H1 (cell line): Measurements from ENCODE around the gene SYDE2. TPM values are rescaled to one million over a fixed set of nuclear protein-coding genes. Genes with fewer than 3 reads are reported as not detected.

Source experiments
- CTCF ChIA-PET: fragments of 300-600 bp; sonication (Branson Sonifier 250); formaldehyde crosslinking; loops from one replicate; lab custom pipeline; 2021; ENCODE audit not compliant: partially characterized antibody; lab: Charles Lee
- POLR2A ChIA-PET: fragments of 300-600 bp; sonication (Branson Sonifier 250); formaldehyde crosslinking; loops from one replicate; lab custom pipeline; 2021; ENCODE audit warnings: inconsistent platforms; ENCODE audit not compliant: partially characterized antibody; lab: Charles Lee
- DNase-seq, 2 experiments: peaks; one replicate each; pipeline versions ENCODE4 v3.0.0 to v3.0.0-alpha.2; 2010 to 2022; ENCODE audit warnings: low spot score in 2 of 2, low read depth in 1 of 2, mixed read lengths in 1 of 2
- FAIRE-seq: peaks from 2 replicates; lab custom pipeline; 2011; peaks lifted over from hg19 to GRCh38; lab: Jason Lieb, UNC
- H2AFZ ChIP-seq: 2 replicates; pipeline ENCODE4 v1.8.1; 2012; ENCODE audit warnings: low read length, inconsistent platforms
- H2AK5ac ChIP-seq: 2 replicates; pipeline ENCODE4 v1.6.1; 2013; ENCODE audit warnings: low read depth, low read length
- H2BK120ac ChIP-seq: replicated peaks from 2 replicates; pipeline ENCODE3; 2013; ENCODE audit warnings: low read depth, low read length, inconsistent platforms
- H2BK12ac ChIP-seq: 2 replicates; pipeline ENCODE4 v1.6.1; 2013; ENCODE audit warnings: low read depth, low read length
- H2BK15ac ChIP-seq: 2 replicates; pipeline ENCODE4 v1.6.1; 2013; ENCODE audit warnings: low read length
- H2BK20ac ChIP-seq: 2 replicates; pipeline ENCODE4 v1.6.1; 2013; ENCODE audit warnings: low read length
- H2BK5ac ChIP-seq: 2 replicates; pipeline ENCODE4 v1.6.1; 2013; ENCODE audit warnings: low read depth, low read length
- H3K14ac ChIP-seq: 2 replicates; pipeline ENCODE4 v1.6.1; 2013; ENCODE audit warnings: inconsistent platforms; ENCODE audit not compliant: insufficient read length
- H3K18ac ChIP-seq: 2 replicates; pipeline ENCODE4 v1.6.1; 2013; ENCODE audit warnings: low read length; ENCODE audit errors: extremely low read depth
- H3K23ac ChIP-seq: 2 replicates; pipeline ENCODE4 v1.6.1; 2013; ENCODE audit warnings: inconsistent platforms; ENCODE audit not compliant: insufficient read length
- H3K23me2 ChIP-seq: 2 replicates; pipeline ENCODE4 v1.6.1; 2013; ENCODE audit warnings: low read depth, low read length
- H3K27ac ChIP-seq: 2 replicates; pipeline ENCODE4 v1.6.1; 2011; ENCODE audit warnings: low read depth, low read length, inconsistent platforms
- H3K27me3 ChIP-seq, 4 experiments: replicated peaks in 1 of 4; 1 replicate in 1 of 4; 2 replicates in 3 of 4; pipeline versions ENCODE4 v1.6.1 to v1.8.1; 2011 to 2013; ENCODE audit warnings: low read length in 3 of 4, mild to moderate bottlenecking in 3 of 4, inconsistent platforms in 2 of 4, mixed read lengths in 2 of 4, moderate library complexity in 1 of 4; ENCODE audit not compliant: control insufficient read depth in 3 of 4, insufficient read depth in 3 of 4; ENCODE audit errors: extremely low read depth in 1 of 4
- H3K36me3 ChIP-seq, 4 experiments: 2 replicates each; pipeline versions ENCODE4 v1.6.1 to v1.8.1; 2011 to 2013; ENCODE audit warnings: mild to moderate bottlenecking in 4 of 4, low read length in 3 of 4, moderate library complexity in 2 of 4, control low read depth in 1 of 4, inconsistent platforms in 1 of 4; ENCODE audit not compliant: insufficient read depth in 4 of 4, control insufficient read depth in 2 of 4
- H3K4ac ChIP-seq: replicated peaks from 2 replicates; pipeline ENCODE3; 2013; ENCODE audit warnings: low read length, low read depth, mixed read lengths, inconsistent platforms; ENCODE audit not compliant: insufficient read length
- H3K4me1 ChIP-seq, 4 experiments: replicated peaks in 1 of 4; 1 replicate in 1 of 4; 2 replicates in 3 of 4; pipeline versions ENCODE4 v1.6.1 to v1.8.1; 2011 to 2013; ENCODE audit warnings: low read length in 3 of 4, inconsistent platforms in 2 of 4, mixed read lengths in 1 of 4; ENCODE audit not compliant: insufficient read depth in 4 of 4, control insufficient read depth in 3 of 4
- H3K4me2 ChIP-seq, 2 experiments: 2 replicates each; pipeline versions ENCODE4 v1.6.1 to v1.8.1; 2011 to 2013; ENCODE audit warnings: low read depth in 2 of 2, low read length in 2 of 2, control low read depth in 1 of 2, inconsistent platforms in 1 of 2, mild to moderate bottlenecking in 1 of 2; ENCODE audit not compliant: insufficient read depth in 1 of 2
- H3K4me3 ChIP-seq, 4 experiments: fragments of 200-600, 300-600 bp in 1 of 4; sonication (generic), shearing (Covaris generic), sonication (Bioruptor Twin) in 1 of 4; 2 replicates each; pipeline versions ENCODE4 v1.5.1 to v1.8.1; 2011 to 2016; ENCODE audit warnings: low read length in 4 of 4, low read depth in 3 of 4, control low read depth in 2 of 4, inconsistent platforms in 2 of 4, mild to moderate bottlenecking in 2 of 4, mixed read lengths in 1 of 4, moderate library complexity in 1 of 4; ENCODE audit not compliant: insufficient read depth in 2 of 4; ENCODE audit errors: extremely low read depth in 1 of 4
- H3K56ac ChIP-seq: replicated peaks from 2 replicates; pipeline ENCODE3; 2013; ENCODE audit warnings: low read depth, mild to moderate bottlenecking, mixed read lengths, low read length, inconsistent platforms; ENCODE audit not compliant: insufficient read length
- H3K79me1 ChIP-seq: 2 replicates; pipeline ENCODE4 v1.6.1; 2013; ENCODE audit warnings: low read depth, low read length, control low read depth
- H3K79me2 ChIP-seq, 2 experiments: 2 replicates each; pipeline versions ENCODE4 v1.6.1 to v1.8.1; 2012 to 2013; ENCODE audit warnings: low read length in 2 of 2, mild to moderate bottlenecking in 2 of 2, inconsistent platforms in 1 of 2; ENCODE audit not compliant: insufficient read depth in 2 of 2, control insufficient read depth in 1 of 2
- H3K9ac ChIP-seq, 4 experiments: replicated peaks in 1 of 4; 1 replicate in 1 of 4; 2 replicates in 3 of 4; pipeline versions ENCODE4 v1.6.1 to v1.8.1; 2011 to 2013; ENCODE audit warnings: low read depth in 3 of 4, low read length in 3 of 4, control low read depth in 2 of 4, mild to moderate bottlenecking in 2 of 4, moderate library complexity in 2 of 4, inconsistent platforms in 1 of 4; ENCODE audit errors: extremely low read depth in 1 of 4
- H3K9me3 ChIP-seq, 2 experiments: 2 replicates each; pipeline versions ENCODE4 v1.6.1 to v1.8.1; 2012 to 2013; ENCODE audit warnings: mild to moderate bottlenecking in 2 of 2, moderate library complexity in 2 of 2, control low read depth in 1 of 2, inconsistent platforms in 1 of 2, low read depth in 1 of 2, low read length in 1 of 2, mixed read lengths in 1 of 2; ENCODE audit not compliant: insufficient read depth in 2 of 2
- H4K20me1 ChIP-seq, 2 experiments: replicated peaks in 1 of 2; 2 replicates each; pipeline versions ENCODE3 to v1.8.1; 2011 to 2013; ENCODE audit warnings: inconsistent platforms in 2 of 2, low read length in 2 of 2, mild to moderate bottlenecking in 1 of 2; ENCODE audit not compliant: insufficient read depth in 2 of 2, control insufficient read depth in 1 of 2
- H4K5ac ChIP-seq: 2 replicates; pipeline ENCODE4 v1.6.1; 2013; ENCODE audit warnings: low read length, low read depth, mixed read lengths, inconsistent platforms; ENCODE audit not compliant: insufficient read length
- H4K8ac ChIP-seq: 2 replicates; pipeline ENCODE4 v1.8.0; 2013; ENCODE audit warnings: mild to moderate bottlenecking, moderate library complexity, low read length, inconsistent platforms; ENCODE audit not compliant: insufficient read depth; ENCODE audit errors: extremely low read depth
- H4K91ac ChIP-seq: replicated peaks from 2 replicates; pipeline ENCODE3; 2013; ENCODE audit warnings: low read length, mixed read lengths, inconsistent platforms; ENCODE audit not compliant: insufficient read length
- BACH1 ChIP-seq: IDR thresholded peaks from 2 replicates; pipeline ENCODE4 v1.6.1; 2012; ENCODE audit warnings: low read length, improper control_type of control experiment
- CBX5 ChIP-seq: fragments of 300-800, 300-1000 bp; sonication (generic); IDR thresholded peaks from 2 replicates; pipeline ENCODE4 v1.7.1; 2016; ENCODE audit warnings: antibody characterized with exemption, low read length, low read depth
- CTBP2 ChIP-seq: IDR thresholded peaks from 2 replicates; pipeline ENCODE4 v1.7.0; 2011; ENCODE audit warnings: borderline replicate concordance, mild to moderate bottlenecking, moderate library complexity, mixed read lengths, low read length; ENCODE audit not compliant: insufficient read depth, insufficient read length
- CTCF ChIP-seq, 3 experiments: IDR thresholded peaks; 1 replicate in 2 of 3; 2 replicates in 1 of 3; pipeline versions ENCODE4 v1.5.1 to v1.6.1; 2011; ENCODE audit warnings: low read length in 3 of 3, mild to moderate bottlenecking in 3 of 3, inconsistent platforms in 2 of 3, low read depth in 1 of 3, moderate library complexity in 1 of 3; ENCODE audit not compliant: insufficient read depth in 1 of 3; ENCODE audit errors: control extremely low read depth in 1 of 3
- EGR1 ChIP-seq: IDR thresholded peaks from 2 replicates; pipeline ENCODE4 v1.6.1; 2011; ENCODE audit warnings: low read depth, low read length, borderline replicate concordance
- EP300 ChIP-seq, 2 experiments: IDR thresholded peaks; 1 replicate in 1 of 2; 2 replicates in 1 of 2; pipeline ENCODE4 v1.6.1; 2011 to 2012; ENCODE audit warnings: low read depth in 2 of 2, low read length in 2 of 2, mild to moderate bottlenecking in 2 of 2, borderline replicate concordance in 1 of 2, inconsistent platforms in 1 of 2, moderate library complexity in 1 of 2
- FOSL1 ChIP-seq: IDR thresholded peaks from 2 replicates; pipeline ENCODE4 v1.6.1; 2011; ENCODE audit warnings: mild to moderate bottlenecking, low read depth, low read length, moderate library complexity; ENCODE audit not compliant: insufficient read depth
- MAFK ChIP-seq: IDR thresholded peaks from 2 replicates; pipeline ENCODE4 v1.6.1; 2012; ENCODE audit warnings: low read depth, mild to moderate bottlenecking, improper control_type of control experiment, low read length
- MAX ChIP-seq: IDR thresholded peaks from 2 replicates; pipeline ENCODE4 v1.6.1; 2012; ENCODE audit warnings: inconsistent platforms
- POLR2A ChIP-seq, 2 experiments: IDR thresholded peaks; 1 replicate in 1 of 2; 2 replicates in 1 of 2; pipeline ENCODE4 v1.6.1; 2011; ENCODE audit warnings: low read depth in 2 of 2, low read length in 2 of 2, mild to moderate bottlenecking in 2 of 2; ENCODE audit errors: control extremely low read depth in 1 of 2
- SP4 ChIP-seq: IDR thresholded peaks from 2 replicates; pipeline ENCODE4 v1.6.1; 2012; ENCODE audit warnings: low read length, inconsistent platforms
- TBP ChIP-seq: IDR thresholded peaks from 2 replicates; pipeline ENCODE4 v1.6.1; 2011; ENCODE audit warnings: low read depth, low read length, improper control_type of control experiment
- WGBS, 2 experiments: shearing (Covaris generic) in 1 of 2; methylation state at CpG; one replicate each; pipeline versions ENCODE4 v1.1.6 to v1.1.7; 2013 to 2015; ENCODE audit warnings: low lambda C conversion rate in 2 of 2, mixed read lengths in 2 of 2, inconsistent platforms in 1 of 2, low coverage in 1 of 2, missing lambda C conversion rate in 1 of 2; ENCODE audit not compliant: insufficient replicate concordance in 2 of 2, insufficient coverage in 1 of 2, insufficient read length in 1 of 2; ENCODE audit errors: extremely low coverage in 1 of 2, missing lambda C conversion rate in 1 of 2; 5-methylcytosine and 5-hydroxymethylcytosine counted together
- polyA plus RNA-seq, 7 experiments: library from polyadenylated mRNA; depleted of rRNA in 3 of 7; stranded (reverse) in 5 of 7; unstranded in 2 of 7; fragments of >200 nt in 5 of 7; fragments of 200-250 nt in 2 of 7; gene quantifications; 1 replicate in 5 of 7; 2 replicates in 1 of 7; 4 replicates in 1 of 7; pipeline versions ENCODE4 v1.2.1 to v1.2.3, GENCODE V29; 2011 to 2013; ENCODE audit warnings: missing spikeins in 2 of 7, mixed read lengths in 2 of 7
- total RNA-seq: library from RNA; stranded (reverse); fragmentation: NEBNext Ultra II Directional; extraction: Animal tissue kit (Norgen Biotek cat#: 25700); gene quantifications from 2 replicates; pipeline ENCODE4 v1.2.1, GENCODE V29; 2021

SYDE2 gene
- total and polyA plus RNA-seq, 2 of the 8 experiments (the other 6 are each of a cell fraction or from before 2014, with no cell fraction given) = 1.6 to 14.6 TPM

- WGBS, 2 experiments = 97% methylated on average over 2 of the region's 2 CpGs; no CpG with 5 or more reads in 1 of the 2 experiments
Observed at GRCh38 chr1:85115933-85116332, 84.9 kb downstream of the SYDE2 start.

More at GRCh38 chr1:85115933-85116332, 84.9 kb downstream of the SYDE2 start:
- H4K5ac ChIP-seq = no peak overlapping the region
- no peak overlapping the region for H3K4me2 ChIP-seq
- H2AFZ ChIP-seq = no peak overlapping the region
- H3K18ac ChIP-seq = no peak overlapping the region
- no peak overlapping the region for H3K9ac ChIP-seq
- TF ChIP-seq POLR2A (IDR thresholded peaks at IDR 0.05; ENCODE audit: control extremely low read depth in 1 of 2, low read depth in 2 of 2, low read length in 2 of 2) = no peak
- no peak for TF ChIP-seq SP4
- no peak for TF ChIP-seq MAX
- no peak for TF ChIP-seq EP300 (IDR thresholded peaks at IDR 0.05; ENCODE audit: borderline replicate concordance in 1 of 2, low read depth in 2 of 2, low read length in 2 of 2)
- no peak for TF ChIP-seq FOSL1
- no peak for TF ChIP-seq MAFK
- TF ChIP-seq CTBP2 = no peak
- TF ChIP-seq EGR1 = no peak
- no peak for TF ChIP-seq CTCF (IDR thresholded peaks at IDR 0.05; ENCODE audit: control extremely low read depth in 1 of 3, insufficient read depth in 1 of 3, low read depth in 1 of 3, low read length in 3 of 3)
- no peak for TF ChIP-seq CBX5
- TF ChIP-seq BACH1 = no peak
- no peak for TF ChIP-seq TBP
- H2BK5ac ChIP-seq = no peak overlapping the region
- H4K8ac ChIP-seq = no peak overlapping the region
- no peaks in the 10 kb centered on the region for H3K79me1 ChIP-seq
- ChIA-PET POLR2A (no interaction called here), CTCF (no interaction called here)
- no peak overlapping the region for H2AK5ac ChIP-seq
- no peak overlapping the region for H2BK12ac ChIP-seq
- DNase-seq = no peak
- no peak overlapping the region for H2BK20ac ChIP-seq
- no peaks in the 10 kb centered on the region for H3K27me3 ChIP-seq
- no peaks in the 10 kb centered on the region for H3K9me3 ChIP-seq
- H3K23ac ChIP-seq = no peak overlapping the region
- H3K56ac ChIP-seq = no peak overlapping the region
- no peak overlapping the region for H3K4me3 ChIP-seq
- no peak overlapping the region for H4K91ac ChIP-seq
- FAIRE-seq = no peak
- no peak overlapping the region for H3K14ac ChIP-seq
- H4K20me1 ChIP-seq = no peaks in the 10 kb centered on the region
- no peak overlapping the region for H3K4ac ChIP-seq
- H3K36me3 ChIP-seq = no peaks in the 10 kb centered on the region
- H2BK120ac ChIP-seq = no peak overlapping the region
- H3K79me2 ChIP-seq = no peaks in the 10 kb centered on the region
- H3K23me2 ChIP-seq = no peaks in the 10 kb centered on the region
- no peak overlapping the region for H3K27ac ChIP-seq
- no peaks in the 10 kb centered on the region for H3K4me1 ChIP-seq
- no peak overlapping the region for H2BK15ac ChIP-seq
